HG03159 (cell line): ENCODE measurements around the gene NOC4L.
"Not testable (repeated sequence)": the region's sequence is repeated elsewhere in the genome, so short reads cannot be mapped to it uniquely, and the experiment has no call there.

ENCODE experiments used
- ATAC-seq: cut with Tn5 transposase; IDR thresholded peaks from one replicate; pipeline ENCODE4 v1.9.1; 2021; ENCODE audit warnings: mild to moderate bottlenecking, moderate library complexity; ENCODE audit not compliant: unreplicated experiment

The NOC4L gene

DNA sequence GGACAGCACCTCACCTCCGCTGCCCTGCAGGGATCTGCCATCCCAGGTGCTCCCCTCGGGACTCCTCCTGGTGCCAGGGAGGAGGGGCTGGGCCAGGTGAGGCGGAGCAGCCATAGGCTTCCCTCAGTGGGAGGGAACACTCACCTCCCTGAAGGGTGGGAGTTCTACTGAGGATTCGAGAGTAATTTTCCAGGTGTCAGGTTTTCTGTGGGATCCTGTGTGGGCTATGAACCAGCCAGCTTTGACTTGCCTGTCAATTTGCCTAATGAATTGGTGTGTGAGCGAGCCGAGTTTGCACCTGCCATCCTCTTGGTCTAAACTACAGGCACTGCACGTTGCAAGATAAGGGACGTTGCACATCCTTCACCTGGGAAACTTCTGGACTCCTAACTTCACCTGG is 50.3 kb downstream of the NOC4L start:
- ATAC-seq = no peak

DNA sequence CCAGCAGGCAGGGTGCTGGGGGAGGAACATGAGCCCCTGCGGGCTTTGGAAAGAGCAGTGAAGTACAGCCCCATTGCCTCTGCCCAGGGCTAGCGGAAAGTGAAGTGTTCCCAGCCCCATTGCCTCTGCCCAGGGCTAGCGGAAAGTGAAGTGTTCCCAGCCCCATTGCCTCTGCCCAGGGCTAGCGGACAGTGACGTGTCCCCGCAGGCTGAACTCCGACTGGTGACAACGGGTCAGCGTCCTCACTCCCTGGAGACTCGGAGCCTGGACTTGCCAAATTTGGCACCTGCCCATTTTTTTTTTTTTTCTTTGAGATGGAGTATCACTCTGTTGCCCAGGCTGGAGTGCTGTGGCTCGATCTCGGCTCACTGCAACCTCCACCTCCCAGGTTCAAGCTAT is 51.0 kb downstream of the NOC4L start:
- ATAC-seq = not testable (repeated sequence)

DNA sequence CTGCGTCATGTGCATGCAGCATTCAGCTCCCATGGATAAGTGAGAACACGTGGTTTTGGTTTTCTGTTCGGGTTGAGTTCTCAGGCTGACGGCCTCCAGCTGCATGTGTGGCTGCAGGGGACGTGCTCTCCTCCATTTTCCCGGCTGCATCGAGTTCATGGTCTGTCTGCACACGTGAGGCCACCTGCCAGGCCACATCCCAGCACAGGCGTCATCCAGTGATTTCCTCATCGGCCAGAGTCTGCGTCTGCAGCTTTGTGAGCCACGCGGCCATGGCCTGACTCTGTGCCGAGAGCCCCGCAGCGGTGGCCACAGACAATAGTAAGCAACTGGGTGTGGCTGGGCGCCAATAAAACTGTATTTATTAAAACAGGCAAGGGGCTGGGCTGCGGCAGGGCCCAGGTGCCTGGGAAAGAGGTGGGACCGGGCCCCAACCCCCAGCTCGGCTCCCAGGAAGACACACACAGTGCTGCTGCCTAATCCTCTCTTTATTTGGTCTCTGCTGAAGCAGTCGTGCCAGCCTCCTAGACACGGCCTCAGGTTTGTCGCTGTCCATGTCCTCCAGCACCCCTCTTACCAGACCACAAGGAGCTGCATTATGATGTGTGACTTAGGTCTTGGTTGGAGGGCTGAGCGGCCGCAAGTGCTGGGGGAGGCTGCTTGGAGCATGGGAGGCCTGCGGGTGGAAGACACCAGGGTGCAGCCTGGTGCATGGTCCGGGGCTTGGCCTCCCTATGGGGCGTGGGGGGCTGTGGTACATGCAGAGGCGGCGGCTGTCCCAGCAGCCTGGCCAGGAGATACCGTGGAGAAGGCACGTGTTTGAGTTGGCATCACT is 52.0 kb downstream of the NOC4L start:
- ATAC-seq = no peak

DNA sequence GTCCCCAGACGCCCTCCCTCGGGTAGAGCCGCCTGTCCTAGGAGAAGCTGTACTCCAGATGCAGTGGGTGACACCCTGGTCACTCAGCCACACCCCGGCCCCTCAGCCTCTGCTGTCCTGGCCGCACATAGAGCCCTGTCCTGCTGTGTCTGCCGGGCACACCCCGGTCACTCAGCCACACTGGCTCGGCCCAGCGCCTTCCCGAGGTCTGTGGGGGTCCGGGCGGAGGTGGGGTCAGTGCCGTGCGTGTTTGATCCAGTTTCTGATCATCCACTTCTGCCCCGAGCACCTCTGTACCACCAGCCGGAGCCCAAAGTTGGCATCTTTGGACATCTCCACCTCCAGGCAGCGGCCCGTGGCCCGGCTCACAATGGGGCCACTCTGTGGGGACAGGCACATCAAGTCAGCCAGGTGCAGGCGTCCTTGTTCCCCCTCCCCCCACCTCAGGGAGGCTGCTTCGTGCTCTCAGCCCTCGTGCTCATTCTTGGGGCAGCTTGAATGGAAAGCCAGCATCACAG is 52.7 kb downstream of the NOC4L start:
- no peak for ATAC-seq

DNA sequence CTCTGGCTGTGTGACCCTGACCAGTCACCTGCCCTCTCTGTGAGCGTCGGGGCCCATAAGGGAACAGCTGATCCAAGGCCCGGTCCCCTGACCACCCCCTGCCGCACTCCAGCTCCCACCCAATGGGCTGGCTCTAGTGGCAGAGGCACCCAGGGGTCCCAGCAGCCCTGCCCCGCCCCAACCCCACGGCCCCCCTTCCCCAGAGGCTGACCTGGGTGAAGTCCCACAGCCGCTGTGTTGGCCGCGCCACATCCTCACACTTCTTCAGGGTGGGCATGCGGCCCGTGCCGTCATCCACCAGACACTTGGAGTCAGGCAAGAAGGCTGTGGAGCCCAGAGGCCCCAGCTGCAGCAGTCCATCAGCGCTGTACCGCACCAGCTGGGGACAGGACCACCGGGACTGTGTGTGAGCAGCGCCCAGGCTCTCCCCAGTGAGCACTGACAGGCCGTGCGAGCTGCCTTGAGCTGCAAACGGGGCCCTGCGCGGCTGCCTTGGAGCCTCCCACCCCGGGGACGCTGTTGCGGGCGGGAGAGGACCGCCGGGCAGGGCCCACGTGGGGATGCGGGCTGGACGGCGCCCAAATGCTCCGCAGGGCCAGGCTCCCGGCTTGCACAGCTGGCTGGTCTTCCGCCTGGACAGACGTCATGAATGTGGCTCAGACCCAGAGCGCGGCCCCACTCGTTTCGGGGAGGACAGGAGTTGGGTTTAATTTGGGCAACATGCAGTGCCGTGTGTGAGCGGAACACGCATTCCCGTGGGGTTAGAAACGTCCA is 53.5 kb downstream of the NOC4L start:
- no peak for ATAC-seq

DNA sequence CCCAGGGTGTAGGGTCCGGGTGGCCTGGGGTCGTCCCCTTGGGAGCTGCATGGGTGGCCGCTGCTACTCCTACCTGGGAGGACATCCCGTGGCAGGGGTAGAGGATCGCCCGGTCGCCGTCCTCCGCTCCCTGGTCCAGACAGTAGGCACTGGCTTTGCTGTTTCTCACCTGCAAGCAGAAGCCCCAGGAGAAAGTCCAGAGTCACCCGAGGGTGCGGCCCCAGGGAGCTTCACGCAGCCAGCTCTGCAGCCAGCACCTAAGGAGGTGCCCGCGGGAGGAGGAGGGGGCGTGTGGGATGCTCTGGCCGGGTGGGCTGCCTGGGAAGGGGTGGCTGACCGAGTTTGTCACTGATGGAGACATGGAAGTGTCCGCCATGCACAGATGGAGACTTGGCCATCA is 54.8 kb downstream of the NOC4L start:
- no peak for ATAC-seq

DNA sequence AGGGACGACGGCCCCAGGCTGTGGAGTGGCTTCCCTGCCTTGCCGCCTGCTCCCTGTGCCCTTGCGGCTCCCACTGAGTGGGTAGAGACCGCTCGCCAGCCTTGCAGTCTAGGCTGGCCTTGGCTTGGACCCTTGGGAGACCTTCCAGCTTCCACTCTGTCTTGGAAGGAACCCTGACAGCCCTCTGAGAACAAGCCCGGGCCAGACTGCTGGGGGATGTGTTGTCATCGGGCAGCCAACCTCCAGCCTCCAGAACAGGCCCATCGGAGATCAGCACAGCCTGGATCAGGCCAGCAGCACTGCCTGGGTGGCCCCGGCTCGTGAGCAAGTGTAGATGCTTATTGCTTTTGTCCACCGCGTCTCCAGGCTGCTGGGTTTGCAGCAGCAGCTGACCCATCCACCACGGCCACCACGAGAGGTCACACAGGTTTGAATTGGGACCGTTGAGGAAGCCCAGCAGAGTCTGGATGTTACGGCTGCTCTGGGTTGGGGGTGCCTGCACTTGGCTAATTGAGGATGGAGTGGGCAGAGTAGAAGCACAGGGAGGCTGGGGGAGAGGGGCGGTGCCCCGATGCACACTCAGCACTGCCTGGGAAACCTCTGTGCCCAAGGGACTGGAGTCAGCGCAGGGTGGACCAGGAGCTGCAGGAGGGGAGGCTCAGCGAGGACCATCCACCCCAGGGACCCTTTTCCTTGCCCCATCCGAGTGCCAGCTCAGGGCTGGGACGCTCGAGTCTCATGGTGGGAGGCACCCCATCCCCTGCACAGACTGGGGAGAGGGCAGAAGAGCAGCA is 55.5 kb downstream of the NOC4L start:
- ATAC-seq = no peak

DNA sequence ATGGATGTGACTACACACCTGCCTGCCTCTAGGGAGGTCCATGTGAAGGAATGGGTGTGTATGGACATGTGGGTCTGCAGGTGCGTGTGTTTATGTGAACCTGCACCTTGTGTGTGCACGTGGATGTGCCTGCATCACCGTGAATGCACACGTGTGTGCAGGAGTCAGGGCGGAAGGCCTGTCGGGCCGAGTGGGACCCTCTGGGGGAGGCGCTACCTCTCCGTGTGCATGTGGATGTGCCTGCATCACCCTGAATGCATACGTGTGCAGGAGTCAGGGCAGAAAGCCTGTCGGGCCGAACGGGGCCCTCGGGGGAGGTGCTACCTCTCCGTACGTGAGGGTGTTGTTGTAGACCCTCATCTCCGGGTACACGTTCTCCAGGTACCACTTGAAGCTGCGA is 56.5 kb downstream of the NOC4L start:
- ATAC-seq = no peak

DNA sequence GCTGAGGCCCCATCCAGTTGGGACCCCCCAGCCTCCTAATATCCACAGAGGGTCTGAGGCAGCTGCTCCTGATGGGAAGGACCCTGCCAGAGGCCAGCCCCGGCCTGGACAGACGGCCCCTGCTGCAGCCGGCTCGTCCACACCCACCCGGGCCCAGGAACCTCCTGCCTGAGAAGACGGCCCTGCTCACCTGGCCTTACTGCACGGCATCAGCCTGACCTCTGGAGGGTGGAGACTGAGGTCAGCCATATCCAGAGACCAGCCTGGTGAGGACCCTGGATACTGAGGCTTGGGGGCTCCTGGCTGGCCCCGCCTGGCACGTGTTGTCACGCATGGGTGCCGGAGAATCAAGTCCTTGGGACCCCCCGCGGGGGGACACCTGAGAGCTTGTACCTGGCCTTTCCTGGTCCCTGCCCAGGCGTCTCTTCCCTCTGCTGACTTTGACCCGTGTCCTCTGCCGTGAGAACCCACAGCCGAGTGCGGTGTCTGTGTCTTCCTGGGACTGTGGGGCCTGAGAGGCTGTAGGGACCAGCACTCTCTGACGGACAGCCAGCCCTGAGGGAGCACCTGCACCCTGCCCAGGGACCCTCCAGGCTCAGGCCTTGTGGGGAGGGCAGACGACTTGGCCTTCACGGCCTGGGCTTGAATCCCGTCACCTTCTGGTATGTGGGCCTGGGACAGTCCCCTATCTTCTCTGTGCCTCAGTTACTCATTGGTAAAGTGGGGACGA is 57.3 kb downstream of the NOC4L start:
- ATAC-seq = no peak
